HG03159 (cell line): Measurements from ENCODE around the gene TNFRSF1A.

Source experiments
- ATAC-seq: cut with Tn5 transposase; IDR thresholded peaks from one replicate; pipeline ENCODE4 v1.9.1; 2021; ENCODE audit warnings: mild to moderate bottlenecking, moderate library complexity; ENCODE audit not compliant: unreplicated experiment

Gene TNFRSF1A

DNA sequence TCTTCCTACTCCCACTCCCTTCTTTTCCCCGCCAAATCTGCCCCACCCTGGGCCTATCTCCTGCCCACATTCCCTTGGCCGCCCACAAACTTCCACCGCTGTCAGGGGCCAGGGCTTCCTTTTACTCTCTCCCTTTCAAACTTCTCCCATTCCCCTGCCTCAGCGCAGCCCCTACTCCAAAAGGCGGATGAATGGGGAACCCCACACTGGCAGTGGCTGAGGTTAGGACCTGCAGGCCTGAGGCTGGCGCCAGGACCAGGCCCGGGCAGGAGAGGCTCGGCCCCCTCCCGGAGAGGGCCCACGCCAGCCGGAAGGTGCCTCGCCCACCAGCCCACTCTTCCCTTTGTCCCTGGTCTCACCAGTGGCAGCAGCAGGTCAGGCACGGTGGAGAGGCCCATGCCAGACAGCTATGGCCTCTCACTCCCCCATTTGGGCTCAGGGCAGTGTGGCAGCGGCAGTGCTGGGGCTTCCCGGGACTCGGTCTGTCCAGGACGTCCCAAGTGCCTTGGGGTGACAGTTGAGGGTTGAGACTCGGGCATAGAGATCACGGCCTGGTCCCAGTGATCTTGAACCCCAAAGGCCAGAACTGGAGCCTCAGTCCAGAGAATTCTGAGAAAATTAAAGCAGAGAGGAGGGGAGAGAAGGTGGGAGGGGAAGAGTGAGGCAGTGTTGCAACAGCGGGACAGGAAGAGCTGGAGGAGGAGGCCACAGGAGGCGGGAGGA, at the start of gene TNFRSF1A:
Gene TNFRSF1A, minus strand, starts transcription at position 660 of the 723 bp plus-strand sequence. Its CDS starts 262 bp downstream, at position 398.
- no peak for ATAC-seq

DNA sequence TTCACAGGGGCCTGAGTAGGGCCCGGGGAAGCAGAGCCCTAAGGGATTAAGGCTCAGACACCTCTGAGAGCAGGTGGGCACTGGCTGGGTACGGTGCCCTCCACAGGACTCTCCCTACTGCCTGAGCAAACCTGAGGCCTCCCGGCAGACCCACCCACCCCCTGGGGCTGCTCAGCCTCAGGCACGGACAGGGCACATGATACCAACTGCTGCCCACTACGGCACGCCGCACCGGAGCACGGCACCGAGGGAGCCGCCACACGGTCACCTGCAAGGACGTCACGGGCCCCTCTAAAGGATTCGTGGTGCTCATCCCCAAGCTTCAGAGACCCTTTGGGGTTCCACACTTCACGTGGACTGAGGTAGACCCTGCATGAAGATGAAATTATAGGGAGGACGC, 49.1 kb upstream of the TNFRSF1A start:
- no peak for ATAC-seq

DNA sequence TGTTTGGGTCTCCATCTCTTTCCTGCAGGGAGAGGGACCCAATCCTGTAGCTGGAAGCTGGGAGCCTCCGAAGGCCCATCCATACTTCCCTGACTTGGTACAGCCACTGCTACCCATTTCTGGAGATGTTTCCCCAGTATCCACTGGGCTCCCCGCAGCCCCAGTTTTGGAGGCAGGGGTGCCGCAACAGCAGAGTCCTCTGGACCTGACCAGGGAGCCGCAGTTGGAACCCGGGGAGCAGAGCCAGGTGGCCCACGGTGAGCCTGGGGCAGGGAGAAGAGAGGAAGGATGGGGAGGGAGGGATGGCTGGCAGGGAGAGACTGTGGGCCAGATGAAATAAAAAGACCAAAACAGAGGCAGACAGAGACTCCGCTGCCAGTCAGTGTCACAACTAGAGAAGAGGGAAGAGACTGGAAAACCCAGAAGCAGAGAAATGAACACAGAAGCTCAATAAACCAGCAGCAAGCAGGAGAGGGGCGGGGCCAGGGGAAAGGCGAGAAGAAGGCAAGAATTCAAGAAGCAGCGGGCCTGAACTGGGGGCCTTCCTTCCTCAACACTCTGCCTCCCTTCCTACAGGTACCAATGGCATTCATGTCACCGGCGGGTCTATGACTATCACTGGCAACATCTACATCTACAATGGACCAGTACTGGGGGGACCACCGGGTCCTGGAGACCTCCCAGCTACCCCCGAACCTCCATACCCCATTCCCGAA, 48.4 kb upstream of the TNFRSF1A start:
- ATAC-seq = no peak

DNA sequence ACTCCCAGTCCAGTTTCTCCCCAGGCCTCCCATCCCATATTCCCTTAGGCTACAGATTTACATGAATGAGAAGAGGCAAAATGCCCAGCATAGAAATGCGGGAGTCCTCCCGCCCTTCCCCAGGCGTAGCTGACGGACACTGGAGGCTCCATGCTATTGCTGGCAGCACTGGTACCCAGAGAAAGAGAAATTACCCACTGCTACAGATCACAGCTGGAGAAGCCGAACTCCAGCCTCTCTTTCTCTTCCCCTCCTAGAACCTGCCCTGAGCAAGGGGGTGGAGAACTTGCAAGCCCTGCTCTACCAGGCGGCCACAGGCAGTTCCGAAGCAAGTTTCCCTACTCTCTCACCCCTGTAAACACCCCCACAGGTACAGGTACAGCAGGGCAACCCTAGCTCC, 45.7 kb upstream of the TNFRSF1A start:
- no peak for ATAC-seq

DNA sequence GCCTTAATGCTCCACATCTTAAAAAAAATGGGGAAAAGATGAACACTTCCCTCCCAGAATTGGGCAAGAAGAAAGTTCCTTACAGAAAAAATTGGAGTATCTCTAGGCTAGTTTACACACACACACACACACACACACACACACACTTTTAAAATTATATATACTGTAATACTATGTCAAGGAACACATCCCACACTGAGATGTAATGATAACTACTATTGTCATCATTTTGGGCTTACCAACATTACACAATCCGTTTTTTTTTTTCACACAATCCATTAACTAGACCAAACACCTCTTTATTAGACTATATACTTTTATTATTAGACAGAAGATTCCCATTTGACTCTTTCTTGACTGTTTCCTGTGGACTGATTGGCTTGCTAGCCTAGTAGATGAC, 44.6 kb upstream of the TNFRSF1A start:
- ATAC-seq = no peak

DNA sequence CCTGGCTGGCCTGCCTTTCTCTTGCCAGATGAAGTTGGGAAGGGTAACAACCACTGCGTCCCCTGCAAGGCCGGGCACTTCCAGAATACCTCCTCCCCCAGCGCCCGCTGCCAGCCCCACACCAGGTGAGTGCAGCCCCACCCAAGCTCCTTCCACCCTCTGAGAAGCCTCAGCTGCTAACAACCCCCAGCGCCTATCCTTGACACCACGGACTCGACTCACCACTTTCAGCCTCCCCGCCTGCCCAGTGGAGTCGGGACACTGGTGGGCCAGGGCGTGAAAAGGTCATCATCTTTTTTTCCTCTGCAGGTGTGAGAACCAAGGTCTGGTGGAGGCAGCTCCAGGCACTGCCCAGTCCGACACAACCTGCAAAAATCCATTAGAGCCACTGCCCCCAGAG, 44.2 kb upstream of the TNFRSF1A start:
- no peak for ATAC-seq

DNA sequence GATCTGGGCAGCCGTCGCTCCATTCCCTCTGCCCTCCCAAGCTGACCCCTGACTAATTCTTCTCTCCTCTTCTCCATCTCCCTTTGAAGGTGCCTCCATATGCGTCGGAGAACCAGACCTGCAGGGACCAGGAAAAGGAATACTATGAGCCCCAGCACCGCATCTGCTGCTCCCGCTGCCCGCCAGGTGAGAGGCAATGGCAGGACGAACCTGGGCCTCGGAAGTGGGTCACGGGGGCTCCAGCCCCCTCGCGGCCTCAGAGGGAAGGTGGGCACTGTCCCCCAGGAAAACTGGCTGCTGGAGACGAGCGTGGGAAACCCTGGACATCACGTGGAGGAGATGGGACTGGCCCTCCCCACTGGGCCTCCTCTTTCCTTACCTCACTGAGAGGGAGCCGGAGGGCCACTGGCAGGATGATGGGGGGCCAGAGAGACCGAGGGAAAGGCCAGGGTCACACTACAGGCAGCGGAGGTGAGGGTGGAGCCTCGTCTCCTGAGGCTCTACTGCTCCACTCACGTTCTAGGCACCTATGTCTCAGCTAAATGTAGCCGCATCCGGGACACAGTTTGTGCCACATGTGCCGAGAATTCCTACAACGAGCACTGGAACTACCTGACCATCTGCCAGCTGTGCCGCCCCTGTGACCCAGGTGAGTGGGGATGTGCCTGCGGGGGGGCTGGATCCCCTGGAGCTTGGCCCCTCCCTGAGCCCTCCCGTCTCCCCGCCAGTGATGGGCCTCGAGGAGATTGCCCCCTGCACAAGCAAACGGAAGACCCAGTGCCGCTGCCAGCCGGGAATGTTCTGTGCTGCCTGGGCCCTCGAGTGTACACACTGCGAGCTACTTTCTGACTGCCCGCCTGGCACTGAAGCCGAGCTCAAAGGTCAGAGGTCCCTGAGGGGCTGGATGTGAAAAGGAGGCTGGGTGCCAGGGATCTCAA, 42.9 kb upstream of the TNFRSF1A start:
- no peak for ATAC-seq

DNA sequence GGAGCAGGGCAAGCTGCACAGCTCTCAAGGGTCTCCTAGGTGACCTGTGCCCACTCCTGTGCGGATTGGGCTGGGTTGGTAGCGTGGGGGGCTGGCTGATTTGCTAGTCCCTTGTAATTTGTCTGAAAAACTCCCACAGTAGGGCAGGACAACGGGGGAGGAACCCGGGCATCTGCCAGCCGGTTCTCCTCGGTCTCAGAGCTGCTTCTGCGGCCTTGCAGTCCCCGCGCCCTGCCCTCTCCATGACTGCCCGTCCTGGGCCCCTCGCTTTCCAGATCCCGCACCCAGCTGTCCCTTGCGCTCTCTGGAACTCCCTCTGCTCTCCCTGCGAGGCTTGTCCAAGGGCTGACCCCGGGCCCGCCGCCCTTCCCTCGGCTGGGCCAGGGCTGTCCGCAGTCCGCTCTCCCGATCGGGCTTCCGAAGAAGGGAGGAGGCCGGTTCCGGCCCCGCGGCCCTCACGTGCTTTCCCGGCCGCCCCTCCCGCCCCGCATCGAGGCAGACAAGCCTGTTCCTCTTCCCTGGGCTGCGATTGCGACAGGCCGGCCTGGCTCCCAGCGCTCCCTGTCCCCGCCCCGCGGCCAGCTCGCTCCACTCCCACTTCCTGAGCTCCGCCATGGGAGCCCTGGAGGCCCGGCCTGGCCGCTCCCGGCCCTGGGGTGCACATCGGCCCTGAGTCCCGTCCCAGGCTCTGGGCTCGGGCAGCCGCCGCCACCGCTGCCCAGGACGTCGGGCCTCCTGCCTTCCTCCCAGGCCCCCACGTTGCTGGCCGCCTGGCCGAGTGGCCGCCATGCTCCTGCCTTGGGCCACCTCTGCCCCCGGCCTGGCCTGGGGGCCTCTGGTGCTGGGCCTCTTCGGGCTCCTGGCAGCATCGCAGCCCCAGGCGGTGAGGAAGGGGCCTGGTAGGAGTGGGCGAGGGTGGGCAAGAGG, 42.0 kb upstream of the TNFRSF1A start, which contains the start of gene LTBR:
Gene LTBR, plus strand, starts transcription at position 591 of the 927 bp plus-strand sequence. Its CDS starts 197 bp downstream, at position 788.
- ATAC-seq = no peak

DNA sequence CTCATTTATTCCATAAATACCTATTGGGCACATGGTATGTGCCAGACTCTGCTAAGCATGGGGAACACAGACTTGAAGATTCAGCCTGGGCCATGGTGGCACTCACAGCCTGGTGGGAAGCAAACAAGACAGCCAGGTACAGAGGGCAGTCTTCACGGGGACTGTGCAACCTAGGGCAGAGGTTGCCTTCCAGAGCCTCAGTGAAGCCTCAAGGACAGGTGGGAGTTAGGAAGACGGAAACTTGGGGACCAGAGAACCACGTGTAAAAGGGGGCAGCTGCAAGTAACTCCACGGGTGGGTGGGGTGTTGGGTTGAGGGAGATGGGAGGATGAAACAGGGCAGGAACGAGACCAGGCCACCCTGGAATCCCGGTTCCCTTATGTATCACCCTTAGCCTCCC, 41.1 kb upstream of the TNFRSF1A start:
- ATAC-seq = no peak

DNA sequence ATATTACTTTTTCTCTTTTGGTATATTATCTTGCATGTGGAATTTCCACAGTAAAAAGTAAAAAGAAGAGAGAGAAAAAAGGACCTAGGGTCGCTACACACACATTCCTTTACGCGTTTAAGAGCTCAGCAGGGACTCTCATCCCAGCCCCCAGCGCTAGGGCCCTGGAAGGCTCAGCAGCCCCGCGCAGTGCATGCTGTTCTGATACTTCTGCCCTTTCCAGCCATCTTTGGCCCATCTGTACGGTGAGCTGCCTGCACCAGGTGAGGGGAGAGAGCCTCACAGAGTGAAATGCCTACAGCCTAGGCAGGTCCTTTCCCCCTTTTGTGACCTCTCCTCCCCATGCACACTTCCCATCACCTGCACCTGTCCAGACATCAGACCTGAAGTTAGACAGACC, 40.5 kb upstream of the TNFRSF1A start:
- ATAC-seq = no peak

DNA sequence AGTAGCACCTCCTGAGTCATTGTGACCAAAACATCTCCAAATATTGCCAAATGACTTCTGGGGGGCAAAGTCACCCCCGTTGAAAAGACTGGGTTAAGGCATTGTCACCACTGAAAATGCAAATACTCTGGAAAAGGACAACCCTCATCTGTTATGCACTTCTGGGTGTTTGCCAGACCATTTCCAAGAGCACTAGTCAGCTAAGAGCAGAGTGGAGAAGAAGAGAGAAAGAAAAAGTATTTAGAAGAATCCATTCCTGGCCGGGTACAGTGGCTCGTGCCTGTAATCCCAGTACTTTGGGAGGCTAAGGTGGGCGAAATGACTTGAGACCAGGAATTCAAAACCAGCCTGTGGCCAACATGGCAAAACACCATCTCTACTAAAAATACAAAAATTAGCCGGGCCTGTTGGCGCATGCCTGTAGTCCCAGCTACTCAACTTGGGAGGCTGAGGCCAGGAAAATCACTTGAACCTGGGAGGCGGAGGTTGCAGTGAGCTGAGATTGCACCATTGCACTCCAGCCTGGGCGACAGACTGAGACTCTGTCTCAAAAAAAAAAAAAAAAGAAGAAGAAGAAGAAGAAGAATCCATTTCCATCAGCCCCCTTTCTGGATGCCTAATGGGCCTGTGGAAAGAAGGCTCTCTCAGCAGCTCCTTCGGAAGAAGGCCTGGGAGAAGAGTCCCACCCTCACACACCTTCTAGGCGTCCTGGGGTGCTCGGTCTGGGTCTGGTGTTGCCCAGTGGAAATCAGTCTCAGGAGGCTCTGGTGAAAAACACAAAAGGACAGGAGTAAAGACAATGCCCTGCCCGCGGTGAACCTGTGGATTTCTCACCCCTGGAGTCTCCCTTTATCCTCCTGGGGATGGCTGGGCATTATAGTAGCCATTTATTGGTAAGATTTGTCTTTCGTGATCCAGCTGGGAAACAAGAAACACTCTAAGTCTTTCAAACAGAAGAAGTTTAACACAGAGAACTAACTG, 38.6 kb upstream of the TNFRSF1A start:
- ATAC-seq = no peak

DNA sequence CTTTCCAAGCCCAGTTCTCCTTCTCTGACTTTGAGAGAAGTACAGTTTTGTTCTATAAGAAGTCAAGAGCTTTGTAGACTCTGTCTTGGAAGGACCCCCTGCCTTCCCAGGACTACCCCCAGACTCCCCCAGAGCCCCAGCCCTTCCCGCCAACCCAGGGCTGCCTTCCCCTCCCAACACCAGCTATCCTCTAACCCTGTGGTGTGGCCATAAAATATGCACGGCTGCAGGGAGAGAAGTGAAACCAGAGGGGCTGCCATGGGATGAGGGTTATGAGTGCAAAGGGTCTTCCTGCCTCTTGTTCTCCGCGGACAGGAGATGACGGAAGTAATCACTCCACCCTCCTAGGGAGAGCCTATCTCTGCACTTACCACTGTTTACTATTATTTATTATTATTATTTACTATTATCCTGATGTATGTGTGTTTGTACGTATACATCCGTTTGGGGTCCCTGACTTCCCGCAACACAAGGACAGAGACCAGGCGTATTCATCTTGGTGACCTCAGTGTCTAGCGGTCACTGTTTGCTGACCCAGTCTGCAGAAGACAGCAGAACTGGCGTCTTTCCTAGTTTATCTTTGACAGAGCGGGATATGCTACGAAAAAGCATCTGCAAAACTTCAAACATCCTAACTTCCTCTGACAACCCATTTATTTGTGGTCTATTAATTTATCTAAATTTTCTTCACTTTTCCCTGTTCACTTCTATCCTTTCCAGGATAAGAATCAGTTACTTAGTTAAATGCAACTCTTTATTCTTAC, 37.0 kb upstream of the TNFRSF1A start:
- no peak for ATAC-seq

DNA sequence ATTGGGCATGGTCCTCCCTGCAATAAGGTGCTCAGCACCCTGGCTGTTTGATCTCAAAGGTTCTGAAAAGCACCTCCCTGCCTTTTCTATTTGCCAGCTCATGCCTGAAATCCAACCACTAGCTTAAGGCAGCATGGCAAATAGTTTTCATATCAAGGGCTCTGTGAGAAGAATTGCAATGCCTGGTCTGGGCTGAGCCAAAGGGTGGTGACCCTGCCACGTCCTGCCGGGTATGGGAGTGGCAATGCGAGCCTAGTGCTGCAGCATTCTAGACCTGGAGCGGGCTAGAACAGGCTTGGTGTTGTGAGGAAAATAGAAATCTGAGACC, 35.8 kb upstream of the TNFRSF1A start:
- no peak for ATAC-seq

DNA sequence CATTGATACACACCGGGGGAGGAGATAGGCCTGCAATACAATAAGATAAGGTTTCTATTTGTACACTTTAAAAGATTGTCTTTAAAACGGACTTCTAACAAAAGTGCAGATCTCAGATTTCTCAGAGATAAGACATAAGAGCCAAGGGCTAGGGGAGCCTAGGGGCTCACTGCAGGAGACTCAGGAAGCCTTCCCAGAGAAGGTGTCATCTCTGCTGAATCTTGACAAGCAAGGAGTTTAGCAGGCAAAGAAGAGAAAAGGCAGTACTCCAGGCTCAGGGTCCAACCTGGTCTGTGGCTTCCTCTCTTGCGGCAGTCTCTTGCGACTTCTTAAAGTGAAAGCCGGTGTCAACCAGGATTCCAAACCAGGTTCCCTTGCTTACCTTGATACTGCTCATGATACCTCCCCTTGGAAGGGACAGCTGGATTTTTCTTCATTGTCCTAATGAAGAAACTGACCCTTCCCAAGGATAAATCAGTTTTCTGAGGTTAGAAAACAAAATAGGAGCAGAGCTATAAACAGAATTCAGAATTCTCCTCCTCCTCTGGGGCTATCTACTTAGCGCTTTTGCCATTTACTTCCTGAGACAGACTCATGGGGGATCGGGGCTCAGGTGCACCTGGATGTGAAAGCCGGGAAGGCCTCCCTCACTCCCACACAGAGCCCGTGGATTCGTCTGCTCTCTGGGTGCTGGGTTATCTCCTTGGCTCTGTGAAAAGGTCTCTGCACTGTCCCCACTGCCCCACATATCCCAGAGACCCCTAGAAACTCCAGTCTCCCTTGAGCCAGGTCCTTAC, 35.2 kb upstream of the TNFRSF1A start:
- ATAC-seq = no peak

DNA sequence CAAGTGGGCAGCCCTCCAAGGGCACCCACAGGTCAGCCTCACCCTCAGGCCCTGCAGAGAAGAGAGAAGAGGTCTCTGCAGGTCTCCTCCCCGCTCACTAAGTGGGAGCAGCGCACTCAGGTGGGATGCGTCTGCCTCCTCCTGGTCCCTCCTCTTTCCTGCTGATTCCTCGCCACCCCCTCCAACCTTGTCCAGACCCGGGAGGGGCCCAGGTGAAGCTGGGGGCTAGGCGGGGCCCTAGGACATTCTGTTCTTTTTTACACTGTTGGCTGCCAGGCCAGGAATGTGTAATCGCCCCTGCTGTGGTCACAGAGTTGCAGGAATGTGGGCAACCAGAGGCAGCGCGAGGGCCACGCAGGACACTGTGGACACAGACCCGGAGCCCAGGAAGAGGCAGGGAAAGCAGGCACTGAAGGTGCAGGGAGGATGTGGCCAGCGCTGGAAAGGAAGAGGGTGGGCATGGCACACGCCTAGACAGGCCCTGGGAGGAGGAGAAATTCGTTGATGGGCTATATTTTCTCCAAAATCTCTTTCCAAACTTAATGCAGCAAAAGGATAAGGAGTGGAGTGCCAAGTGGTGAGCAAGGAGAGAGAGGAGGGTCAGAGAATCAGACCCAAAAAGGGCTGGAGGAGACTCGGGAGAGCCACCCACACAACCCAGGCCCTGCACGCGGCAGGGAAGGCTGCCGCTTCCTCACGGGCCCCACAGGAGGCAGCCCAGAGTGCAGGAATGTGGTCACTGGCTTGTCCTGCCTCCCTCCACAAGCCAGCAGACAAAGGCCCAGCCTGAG, 34.4 kb upstream of the TNFRSF1A start:
- no peak for ATAC-seq

DNA sequence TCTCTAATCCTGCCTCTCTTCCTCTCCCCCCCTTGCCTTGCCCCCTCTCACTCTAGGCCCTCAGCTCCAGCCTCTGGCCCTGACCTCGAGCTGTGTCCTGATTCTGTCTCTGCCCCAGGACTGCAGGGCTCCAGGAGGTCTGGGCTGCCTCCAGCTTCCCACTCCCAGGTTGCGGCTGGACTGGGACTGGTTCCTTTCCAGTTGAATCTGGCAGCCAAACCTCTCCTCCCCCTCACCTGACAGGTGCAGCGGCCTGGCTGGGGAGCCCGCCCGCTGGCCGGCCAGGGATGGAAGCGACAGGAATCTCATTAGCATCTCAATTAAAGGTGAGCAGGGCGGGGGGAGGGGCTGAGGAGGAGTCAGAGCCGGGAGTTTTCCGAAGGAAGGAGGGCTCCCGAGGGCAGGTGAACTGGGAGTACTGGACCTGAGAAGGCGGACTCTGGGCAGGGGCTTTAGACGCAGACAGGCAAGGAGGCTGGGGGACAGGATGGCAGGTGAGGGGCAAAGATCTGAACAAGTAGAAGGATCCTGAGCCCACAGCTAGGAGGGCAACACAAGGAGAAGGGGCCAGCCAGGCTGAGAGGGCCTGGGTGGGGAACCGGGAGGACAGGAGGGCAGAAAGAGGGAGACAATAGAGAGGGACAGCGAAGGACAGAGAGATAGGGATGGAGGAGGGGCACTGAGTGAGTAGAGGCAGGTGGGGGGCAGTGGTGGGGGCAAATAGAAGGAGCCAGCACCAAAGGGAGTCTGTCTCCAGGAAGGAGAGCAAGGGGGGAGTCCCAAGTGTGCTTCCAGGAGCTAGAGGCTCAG, 33.6 kb upstream of the TNFRSF1A start, which contains the start of gene SCNN1A:
Gene SCNN1A, minus strand, starts transcription at position 295 of the 810 bp plus-strand sequence. CDS start 780 bp downstream, outside the sequence.
- ATAC-seq = no peak
